Placental pericyte (primary cell): ENCODE data around the gene SPATA7. TPM values are rescaled to one million over a fixed set of nuclear protein-coding genes. Genes with fewer than 3 reads are reported as not detected.

Experiments used
- total RNA-seq: library from RNA; depleted of rRNA; stranded (reverse); fragments of >200 nt; gene quantifications from 2 replicates; pipeline ENCODE4 v1.2.3, GENCODE V29; 2012

SPATA7 gene, protein sequence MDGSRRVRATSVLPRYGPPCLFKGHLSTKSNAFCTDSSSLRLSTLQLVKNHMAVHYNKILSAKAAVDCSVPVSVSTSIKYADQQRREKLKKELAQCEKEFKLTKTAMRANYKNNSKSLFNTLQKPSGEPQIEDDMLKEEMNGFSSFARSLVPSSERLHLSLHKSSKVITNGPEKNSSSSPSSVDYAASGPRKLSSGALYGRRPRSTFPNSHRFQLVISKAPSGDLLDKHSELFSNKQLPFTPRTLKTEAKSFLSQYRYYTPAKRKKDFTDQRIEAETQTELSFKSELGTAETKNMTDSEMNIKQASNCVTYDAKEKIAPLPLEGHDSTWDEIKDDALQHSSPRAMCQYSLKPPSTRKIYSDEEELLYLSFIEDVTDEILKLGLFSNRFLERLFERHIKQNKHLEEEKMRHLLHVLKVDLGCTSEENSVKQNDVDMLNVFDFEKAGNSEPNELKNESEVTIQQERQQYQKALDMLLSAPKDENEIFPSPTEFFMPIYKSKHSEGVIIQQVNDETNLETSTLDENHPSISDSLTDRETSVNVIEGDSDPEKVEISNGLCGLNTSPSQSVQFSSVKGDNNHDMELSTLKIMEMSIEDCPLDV
- total RNA-seq = 8.5 and 10.7 TPM in 2 replicates

DNA sequence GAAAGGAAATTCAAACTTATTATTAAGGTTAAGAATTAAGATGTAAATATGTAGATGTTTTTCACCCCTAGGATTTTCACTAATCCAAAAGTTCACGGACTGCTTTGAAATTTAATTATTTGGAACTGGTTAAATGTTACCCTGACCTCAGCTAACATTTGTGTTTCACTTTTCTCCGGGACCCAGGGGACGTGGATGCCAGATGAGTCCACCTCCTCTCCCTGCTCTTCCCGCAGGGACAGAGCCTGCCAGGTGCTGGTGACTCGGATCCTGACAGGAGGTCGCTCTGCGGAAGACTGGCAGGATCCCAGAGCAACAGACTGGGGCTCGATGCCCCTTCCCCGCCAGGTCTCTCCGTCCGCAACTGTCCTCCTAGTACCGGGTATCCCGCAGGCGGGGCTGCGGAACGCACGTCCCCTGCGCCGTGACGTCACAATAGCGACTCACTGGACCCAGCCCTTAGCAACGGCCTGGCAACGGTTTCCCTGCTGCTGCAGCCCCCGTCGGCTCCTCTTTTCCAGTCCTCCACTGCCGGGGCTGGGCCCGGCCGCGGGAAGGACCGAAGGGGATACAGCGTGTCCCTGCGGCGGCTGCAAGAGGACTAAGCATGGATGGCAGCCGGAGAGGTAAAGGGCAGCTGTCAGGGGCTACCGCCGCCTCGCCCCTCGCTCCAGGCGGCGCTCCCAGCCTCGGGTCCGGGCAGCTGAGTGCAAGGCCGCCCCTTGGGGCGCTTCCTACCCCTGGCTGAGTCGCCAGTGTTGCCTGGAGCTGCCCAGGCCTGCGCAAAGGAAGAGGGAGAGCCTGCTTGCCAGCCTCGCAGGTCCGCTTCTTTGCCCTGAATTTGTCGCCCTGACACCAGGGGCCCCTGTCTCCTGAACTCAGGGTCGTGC, at the start of gene SPATA7:
Gene SPATA7 (plus strand): TSS at position 446 of the 890 bp plus-strand sequence. CDS start 162 bp downstream, at position 608.

Other genes with a start within 250 kb of the SPATA7 start
- not detected in 2 replicates for gene KCNK10, start 62.4 kb upstream of the SPATA7 start, total RNA-seq
- 11.6 and 14.5 TPM in 2 replicates for gene PTPN21, start 169.3 kb downstream of the SPATA7 start, total RNA-seq
- gene ZC3H14, start 177.4 kb downstream of the SPATA7 start, total RNA-seq = 55.8 and 97.1 TPM in 2 replicates